Stomach smooth muscle (tissue), 2 donors: Measurements from ENCODE around the gene PLCL2.

Source experiments
- H3K27ac ChIP-seq: one replicate; pipeline ENCODE4 v1.7.0; 2013; ENCODE audit warnings: mild to moderate bottlenecking, low read length, inconsistent platforms
- H3K27me3 ChIP-seq, 2 donors: one replicate each; pipeline ENCODE4 v1.7.0; 2013; ENCODE audit warnings: low read length in 2 of 2; ENCODE audit not compliant: insufficient read depth in 2 of 2, control insufficient read depth in 1 of 2
- H3K36me3 ChIP-seq, 2 donors: one replicate each; pipeline ENCODE4 v1.7.0; 2013; ENCODE audit warnings: low read length in 2 of 2; ENCODE audit not compliant: control insufficient read depth in 2 of 2, insufficient read depth in 2 of 2
- H3K4me1 ChIP-seq: one replicate; pipeline ENCODE4 v1.7.0; 2013; ENCODE audit warnings: low read length; ENCODE audit not compliant: control insufficient read depth, insufficient read depth
- H3K4me3 ChIP-seq, 2 donors: one replicate each; pipeline ENCODE4 v1.7.0; 2013; ENCODE audit warnings: low read length in 2 of 2
- H3K9ac ChIP-seq, 2 donors: one replicate each; pipeline ENCODE4 v1.7.0; 2013; ENCODE audit warnings: low read length in 2 of 2, mild to moderate bottlenecking in 1 of 2
- H3K9me3 ChIP-seq, 2 donors: one replicate each; pipeline ENCODE4 v1.7.0; 2013; ENCODE audit warnings: low read length in 2 of 2; ENCODE audit not compliant: control insufficient read depth in 2 of 2
- donor health status: healthy.
- donor health status: Pancreatic carcinoma.

The PLCL2 gene

GRCh38 chr3:17137321-17137826 is 252.6 kb downstream of the PLCL2 start:
- Histone ChIP-seq H3K4me1 (no peaks in the 10 kb centered on the region), H3K27me3 (no peaks in the 10 kb centered on the region), H3K36me3 (no peaks in the 10 kb centered on the region), H3K4me3 (no peak overlapping the region), H3K9ac (no peak overlapping the region), H3K9me3 (peaks cover 0 to 4% of the 10 kb centered on the region in 2 donors), H3K27ac (no peak overlapping the region)

- H3K9me3 ChIP-seq: peaks cover 0 to 7% of the 10 kb centered on the region in 2 donors
- no peak overlapping the region for H3K9ac ChIP-seq
- H3K27ac ChIP-seq: no peak overlapping the region
- no peaks in the 10 kb centered on the region for H3K4me1 ChIP-seq
- no peak overlapping the region for H3K4me3 ChIP-seq
- no peaks in the 10 kb centered on the region for H3K36me3 ChIP-seq
- no peaks in the 10 kb centered on the region for H3K27me3 ChIP-seq
Observed at GRCh38 chr3:17138246-17139039, 253.7 kb downstream of the PLCL2 start.
